H1 (cell line): ENCODE results near the gene EDC3. TPM values are rescaled to one million over a fixed set of nuclear protein-coding genes. Genes with fewer than 3 reads are reported as not detected.

Experiments used
- CTCF ChIA-PET: fragments of 300-600 bp; sonication (Branson Sonifier 250); formaldehyde crosslinking; loops from one replicate; lab custom pipeline; 2021; ENCODE audit not compliant: partially characterized antibody; lab: Charles Lee
- POLR2A ChIA-PET: fragments of 300-600 bp; sonication (Branson Sonifier 250); formaldehyde crosslinking; loops from one replicate; lab custom pipeline; 2021; ENCODE audit warnings: inconsistent platforms; ENCODE audit not compliant: partially characterized antibody; lab: Charles Lee
- DNase-seq, 2 experiments: peaks; one replicate each; pipeline versions ENCODE4 v3.0.0 to v3.0.0-alpha.2; 2010 to 2022; ENCODE audit warnings: low spot score in 2 of 2, low read depth in 1 of 2, mixed read lengths in 1 of 2
- FAIRE-seq: peaks from 2 replicates; lab custom pipeline; 2011; peaks lifted over from hg19 to GRCh38; lab: Jason Lieb, UNC
- H2AFZ ChIP-seq: 2 replicates; pipeline ENCODE4 v1.8.1; 2012; ENCODE audit warnings: low read length, inconsistent platforms
- H2AK5ac ChIP-seq: 2 replicates; pipeline ENCODE4 v1.6.1; 2013; ENCODE audit warnings: low read depth, low read length
- H2BK120ac ChIP-seq: replicated peaks from 2 replicates; pipeline ENCODE3; 2013; ENCODE audit warnings: low read depth, low read length, inconsistent platforms
- H2BK12ac ChIP-seq: 2 replicates; pipeline ENCODE4 v1.6.1; 2013; ENCODE audit warnings: low read depth, low read length
- H2BK15ac ChIP-seq: 2 replicates; pipeline ENCODE4 v1.6.1; 2013; ENCODE audit warnings: low read length
- H2BK20ac ChIP-seq: 2 replicates; pipeline ENCODE4 v1.6.1; 2013; ENCODE audit warnings: low read length
- H2BK5ac ChIP-seq: 2 replicates; pipeline ENCODE4 v1.6.1; 2013; ENCODE audit warnings: low read depth, low read length
- H3K14ac ChIP-seq: 2 replicates; pipeline ENCODE4 v1.6.1; 2013; ENCODE audit warnings: inconsistent platforms; ENCODE audit not compliant: insufficient read length
- H3K18ac ChIP-seq: 2 replicates; pipeline ENCODE4 v1.6.1; 2013; ENCODE audit warnings: low read length; ENCODE audit errors: extremely low read depth
- H3K23ac ChIP-seq: 2 replicates; pipeline ENCODE4 v1.6.1; 2013; ENCODE audit warnings: inconsistent platforms; ENCODE audit not compliant: insufficient read length
- H3K23me2 ChIP-seq: 2 replicates; pipeline ENCODE4 v1.6.1; 2013; ENCODE audit warnings: low read depth, low read length
- H3K27ac ChIP-seq: 2 replicates; pipeline ENCODE4 v1.6.1; 2011; ENCODE audit warnings: low read depth, low read length, inconsistent platforms
- H3K27me3 ChIP-seq, 4 experiments: replicated peaks in 1 of 4; 1 replicate in 1 of 4; 2 replicates in 3 of 4; pipeline versions ENCODE4 v1.6.1 to v1.8.1; 2011 to 2013; ENCODE audit warnings: low read length in 3 of 4, mild to moderate bottlenecking in 3 of 4, inconsistent platforms in 2 of 4, mixed read lengths in 2 of 4, moderate library complexity in 1 of 4; ENCODE audit not compliant: control insufficient read depth in 3 of 4, insufficient read depth in 3 of 4; ENCODE audit errors: extremely low read depth in 1 of 4
- H3K36me3 ChIP-seq, 4 experiments: 2 replicates each; pipeline versions ENCODE4 v1.6.1 to v1.8.1; 2011 to 2013; ENCODE audit warnings: mild to moderate bottlenecking in 4 of 4, low read length in 3 of 4, moderate library complexity in 2 of 4, control low read depth in 1 of 4, inconsistent platforms in 1 of 4; ENCODE audit not compliant: insufficient read depth in 4 of 4, control insufficient read depth in 2 of 4
- H3K4ac ChIP-seq: replicated peaks from 2 replicates; pipeline ENCODE3; 2013; ENCODE audit warnings: low read length, low read depth, mixed read lengths, inconsistent platforms; ENCODE audit not compliant: insufficient read length
- H3K4me1 ChIP-seq, 4 experiments: replicated peaks in 1 of 4; 1 replicate in 1 of 4; 2 replicates in 3 of 4; pipeline versions ENCODE4 v1.6.1 to v1.8.1; 2011 to 2013; ENCODE audit warnings: low read length in 3 of 4, inconsistent platforms in 2 of 4, mixed read lengths in 1 of 4; ENCODE audit not compliant: insufficient read depth in 4 of 4, control insufficient read depth in 3 of 4
- H3K4me2 ChIP-seq, 2 experiments: 2 replicates each; pipeline versions ENCODE4 v1.6.1 to v1.8.1; 2011 to 2013; ENCODE audit warnings: low read depth in 2 of 2, low read length in 2 of 2, control low read depth in 1 of 2, inconsistent platforms in 1 of 2, mild to moderate bottlenecking in 1 of 2; ENCODE audit not compliant: insufficient read depth in 1 of 2
- H3K4me3 ChIP-seq, 4 experiments: fragments of 200-600, 300-600 bp in 1 of 4; sonication (generic), shearing (Covaris generic), sonication (Bioruptor Twin) in 1 of 4; 2 replicates each; pipeline versions ENCODE4 v1.5.1 to v1.8.1; 2011 to 2016; ENCODE audit warnings: low read length in 4 of 4, low read depth in 3 of 4, control low read depth in 2 of 4, inconsistent platforms in 2 of 4, mild to moderate bottlenecking in 2 of 4, mixed read lengths in 1 of 4, moderate library complexity in 1 of 4; ENCODE audit not compliant: insufficient read depth in 2 of 4; ENCODE audit errors: extremely low read depth in 1 of 4
- H3K56ac ChIP-seq: replicated peaks from 2 replicates; pipeline ENCODE3; 2013; ENCODE audit warnings: low read depth, mild to moderate bottlenecking, mixed read lengths, low read length, inconsistent platforms; ENCODE audit not compliant: insufficient read length
- H3K79me1 ChIP-seq: 2 replicates; pipeline ENCODE4 v1.6.1; 2013; ENCODE audit warnings: low read depth, low read length, control low read depth
- H3K79me2 ChIP-seq, 2 experiments: 2 replicates each; pipeline versions ENCODE4 v1.6.1 to v1.8.1; 2012 to 2013; ENCODE audit warnings: low read length in 2 of 2, mild to moderate bottlenecking in 2 of 2, inconsistent platforms in 1 of 2; ENCODE audit not compliant: insufficient read depth in 2 of 2, control insufficient read depth in 1 of 2
- H3K9ac ChIP-seq, 4 experiments: replicated peaks in 1 of 4; 1 replicate in 1 of 4; 2 replicates in 3 of 4; pipeline versions ENCODE4 v1.6.1 to v1.8.1; 2011 to 2013; ENCODE audit warnings: low read depth in 3 of 4, low read length in 3 of 4, control low read depth in 2 of 4, mild to moderate bottlenecking in 2 of 4, moderate library complexity in 2 of 4, inconsistent platforms in 1 of 4; ENCODE audit errors: extremely low read depth in 1 of 4
- H3K9me3 ChIP-seq, 2 experiments: 2 replicates each; pipeline versions ENCODE4 v1.6.1 to v1.8.1; 2012 to 2013; ENCODE audit warnings: mild to moderate bottlenecking in 2 of 2, moderate library complexity in 2 of 2, control low read depth in 1 of 2, inconsistent platforms in 1 of 2, low read depth in 1 of 2, low read length in 1 of 2, mixed read lengths in 1 of 2; ENCODE audit not compliant: insufficient read depth in 2 of 2
- H4K20me1 ChIP-seq, 2 experiments: replicated peaks in 1 of 2; 2 replicates each; pipeline versions ENCODE3 to v1.8.1; 2011 to 2013; ENCODE audit warnings: inconsistent platforms in 2 of 2, low read length in 2 of 2, mild to moderate bottlenecking in 1 of 2; ENCODE audit not compliant: insufficient read depth in 2 of 2, control insufficient read depth in 1 of 2
- H4K5ac ChIP-seq: 2 replicates; pipeline ENCODE4 v1.6.1; 2013; ENCODE audit warnings: low read length, low read depth, mixed read lengths, inconsistent platforms; ENCODE audit not compliant: insufficient read length
- H4K8ac ChIP-seq: 2 replicates; pipeline ENCODE4 v1.8.0; 2013; ENCODE audit warnings: mild to moderate bottlenecking, moderate library complexity, low read length, inconsistent platforms; ENCODE audit not compliant: insufficient read depth; ENCODE audit errors: extremely low read depth
- H4K91ac ChIP-seq: replicated peaks from 2 replicates; pipeline ENCODE3; 2013; ENCODE audit warnings: low read length, mixed read lengths, inconsistent platforms; ENCODE audit not compliant: insufficient read length
- BRCA1 ChIP-seq: IDR thresholded peaks from 2 replicates; pipeline ENCODE4 v1.6.1; 2012; ENCODE audit warnings: low read depth, low read length, improper control_type of control experiment
- CBX8 ChIP-seq: fragments of 300-800, 300-1000 bp; sonication (generic); IDR thresholded peaks from 2 replicates; pipeline ENCODE4 v1.7.1; 2016; ENCODE audit warnings: low read depth, low read length, borderline replicate concordance
- HDAC6 ChIP-seq: IDR thresholded peaks from one replicate; pipeline ENCODE4 v1.7.1; 2012; ENCODE audit warnings: low read depth, mild to moderate bottlenecking, inconsistent platforms, low read length, moderate library complexity
- JUN ChIP-seq: IDR thresholded peaks from 2 replicates; pipeline ENCODE4 v1.6.1; 2011; ENCODE audit warnings: low read depth, mild to moderate bottlenecking, improper control_type of control experiment, low read length
- KDM1A ChIP-seq: fragments of 200-600, 300-600 bp; sonication (generic); IDR thresholded peaks from 2 replicates; pipeline ENCODE4 v1.7.1; 2016; ENCODE audit warnings: mild to moderate bottlenecking, low read length, borderline replicate concordance
- KDM4A ChIP-seq: IDR thresholded peaks from one replicate; pipeline ENCODE4 v1.7.1; 2012; ENCODE audit warnings: low read depth, mild to moderate bottlenecking, moderate library complexity, low read length, inconsistent platforms; ENCODE audit not compliant: severe bottlenecking
- PHF8 ChIP-seq: fragments of 200-600 bp; sonication (generic); conservative IDR thresholded peaks from 2 replicates; pipeline ENCODE4 v1.7.1; 2012; ENCODE audit warnings: low read depth, mild to moderate bottlenecking, inconsistent platforms, low read length, moderate library complexity
- SIN3A ChIP-seq, 2 experiments: IDR thresholded peaks in 1 of 2; conservative IDR thresholded peaks in 1 of 2; 2 replicates each; pipeline ENCODE4 v1.6.1; 2011 to 2012; ENCODE audit warnings: low read length in 2 of 2, improper control_type of control experiment in 1 of 2, low read depth in 1 of 2, mild to moderate bottlenecking in 1 of 2
- SIRT6 ChIP-seq: IDR thresholded peaks from one replicate; pipeline ENCODE4 v1.7.1; 2012; ENCODE audit warnings: low read length, inconsistent platforms
- TAF1 ChIP-seq: IDR thresholded peaks from 2 replicates; pipeline ENCODE4 v1.6.1; 2011; ENCODE audit warnings: mild to moderate bottlenecking, low read depth, low read length
- WGBS, 2 experiments: shearing (Covaris generic) in 1 of 2; methylation state at CpG; one replicate each; pipeline versions ENCODE4 v1.1.6 to v1.1.7; 2013 to 2015; ENCODE audit warnings: low lambda C conversion rate in 2 of 2, mixed read lengths in 2 of 2, inconsistent platforms in 1 of 2, low coverage in 1 of 2, missing lambda C conversion rate in 1 of 2; ENCODE audit not compliant: insufficient replicate concordance in 2 of 2, insufficient coverage in 1 of 2, insufficient read length in 1 of 2; ENCODE audit errors: extremely low coverage in 1 of 2, missing lambda C conversion rate in 1 of 2; 5-methylcytosine and 5-hydroxymethylcytosine counted together
- polyA plus RNA-seq, 7 experiments: library from polyadenylated mRNA; depleted of rRNA in 3 of 7; stranded (reverse) in 5 of 7; unstranded in 2 of 7; fragments of >200 nt in 5 of 7; fragments of 200-250 nt in 2 of 7; gene quantifications; 1 replicate in 5 of 7; 2 replicates in 1 of 7; 4 replicates in 1 of 7; pipeline versions ENCODE4 v1.2.1 to v1.2.3, GENCODE V29; 2011 to 2013; ENCODE audit warnings: missing spikeins in 2 of 7, mixed read lengths in 2 of 7
- total RNA-seq: library from RNA; stranded (reverse); fragmentation: NEBNext Ultra II Directional; extraction: Animal tissue kit (Norgen Biotek cat#: 25700); gene quantifications from 2 replicates; pipeline ENCODE4 v1.2.1, GENCODE V29; 2021
- TF ChIP-seq, protein P1 (sequence below): IDR thresholded peaks from 2 replicates; pipeline ENCODE4 v1.6.1; 2012; ENCODE audit warnings: inconsistent platforms

Gene EDC3
- total and polyA plus RNA-seq, 2 of the 8 experiments (the other 6 are each of a cell fraction or from before 2014, with no cell fraction given) = 45.0 to 50.8 TPM

DNA sequence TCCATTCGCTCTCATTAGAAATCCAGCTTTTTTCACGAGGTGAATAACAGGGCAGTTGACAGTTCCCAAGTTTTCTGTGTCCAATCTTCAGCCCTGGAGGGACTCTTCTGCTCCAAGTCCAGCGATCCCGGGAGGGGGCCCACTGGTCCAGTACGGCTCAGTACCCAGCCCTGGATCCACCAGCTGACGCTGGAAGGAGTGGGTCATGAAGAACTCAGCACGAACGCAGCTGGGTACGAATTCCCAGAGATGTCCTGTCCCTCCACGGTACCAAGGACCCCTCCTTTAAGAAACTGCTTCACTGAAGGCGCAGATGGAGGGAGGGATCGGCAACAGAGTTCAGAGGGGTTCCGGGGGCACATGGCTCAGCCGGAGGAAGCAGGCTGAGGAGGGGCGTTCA, 96.7 kb downstream of the EDC3 start:
- no peak overlapping the region for H3K9ac ChIP-seq

More for the DNA sequence above, 96.7 kb downstream of the EDC3 start:
- Histone ChIP-seq H3K36me3 (peaks cover 4 to 17% (median 6%) of the 10 kb centered on the region in 4 experiments; a peak in 6 of 8 replicates), H3K4ac (no peak overlapping the region), H2BK15ac (no peak overlapping the region), H3K56ac (no peak overlapping the region), H3K4me2 (peak overlapping the region in 1 of 2 experiments; percentile 65; a peak in 1 of 4 replicates), H2AK5ac (no peak overlapping the region), H2BK120ac (no peak overlapping the region), H2AFZ (no peak overlapping the region), H3K27ac (no peak overlapping the region), H2BK12ac (no peak overlapping the region), H3K23me2 (no peaks in the 10 kb centered on the region), H2BK5ac (no peak overlapping the region), H2BK20ac (no peak overlapping the region), H3K14ac (no peak overlapping the region), H3K23ac (no peak overlapping the region), H3K4me3 (no peak overlapping the region), H4K20me1 (peaks cover 0 to 7% of the 10 kb centered on the region in 2 experiments), H4K91ac (no peak overlapping the region), H3K4me1 (peaks cover 0 to 3% (median 3%) of the 10 kb centered on the region in 4 experiments; a peak in 5 of 7 replicates), H3K27me3 (no peaks in the 10 kb centered on the region; a peak in 1 of 7 replicates), H3K18ac (no peak overlapping the region), H4K8ac (no peak overlapping the region), H3K9me3 (no peaks in the 10 kb centered on the region), H3K79me1 (no peaks in the 10 kb centered on the region), H3K79me2 (no peaks in the 10 kb centered on the region), H4K5ac (no peak overlapping the region)
- no peak for TF ChIP-seq TAF1
- no peak for TF ChIP-seq PHF8
- no peak for TF ChIP-seq KDM4A
- TF ChIP-seq SIN3A (conservative IDR thresholded peaks at IDR 0.05 in 1 of 2, IDR thresholded peaks at IDR 0.05 in 1 of 2; ENCODE audit: low read depth in 1 of 2, low read length in 2 of 2) = no peak
- TF ChIP-seq SIRT6 = no peak
- no peak for TF ChIP-seq CBX8
- TF ChIP-seq, protein P1, sequence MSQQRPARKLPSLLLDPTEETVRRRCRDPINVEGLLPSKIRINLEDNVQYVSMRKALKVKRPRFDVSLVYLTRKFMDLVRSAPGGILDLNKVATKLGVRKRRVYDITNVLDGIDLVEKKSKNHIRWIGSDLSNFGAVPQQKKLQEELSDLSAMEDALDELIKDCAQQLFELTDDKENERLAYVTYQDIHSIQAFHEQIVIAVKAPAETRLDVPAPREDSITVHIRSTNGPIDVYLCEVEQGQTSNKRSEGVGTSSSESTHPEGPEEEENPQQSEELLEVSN = no peak
- TF ChIP-seq JUN = no peak
- TF ChIP-seq HDAC6 = no peak
- no peak for TF ChIP-seq BRCA1
- no peak for TF ChIP-seq KDM1A
- FAIRE-seq (no peak), DNase-seq (no peak)
- WGBS, 2 experiments = 97% methylated on average over 15 of the region's 15 CpGs; no CpG with 5 or more reads in 1 of the 2 experiments
- ChIA-PET POLR2A (interaction anchor here (0.7 to 9.3 kb wide), 13 partner anchors 10 to 221 kb away, joined by 3 to 122 read pairs (median 4); partner anchors contain the start of genes ARID3B and CLK3), CTCF (interaction anchor here (1.0 to 1.8 kb wide), 4 partner anchors 9 to 25 kb away, joined by 3 to 6 read pairs (median 4); no protein-coding TSS in a partner anchor)
